ENCODE results near the gene VPS13D.

Gene VPS13D

DNA sequence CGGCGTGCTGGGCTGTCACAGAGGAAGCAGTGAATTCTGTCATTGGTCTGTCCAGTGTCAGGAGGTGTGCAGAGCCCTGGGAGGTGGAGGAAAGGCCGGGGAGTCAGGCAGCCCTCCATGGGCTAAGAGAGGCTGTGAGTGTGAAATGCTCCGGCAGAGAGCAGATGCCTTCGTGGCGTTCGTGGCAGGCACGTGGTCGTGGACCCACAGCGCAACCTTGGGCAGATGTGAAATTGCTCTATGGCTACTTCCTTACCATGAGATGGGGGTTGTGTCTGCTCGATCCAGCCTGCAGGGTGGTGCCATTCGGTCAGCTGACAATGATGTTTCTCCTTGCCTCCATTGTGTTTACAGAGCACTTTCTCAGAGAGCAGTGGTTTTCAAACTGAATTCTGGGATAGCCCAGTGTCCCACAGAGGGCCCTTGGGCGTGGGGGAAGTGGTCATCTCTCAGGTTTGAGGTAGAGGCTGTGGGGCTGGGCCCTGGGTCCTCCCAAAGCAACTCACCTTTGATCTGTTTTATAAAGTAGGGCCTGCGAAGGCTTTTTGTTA is 35.1 kb upstream of the VPS13D start:
- H3K4me3 ChIP-seq (ENCODE audit: low read length) = no peak overlapping the region
- DNase-seq (ENCODE audit: low read depth, low spot score) = no peak

DNA sequence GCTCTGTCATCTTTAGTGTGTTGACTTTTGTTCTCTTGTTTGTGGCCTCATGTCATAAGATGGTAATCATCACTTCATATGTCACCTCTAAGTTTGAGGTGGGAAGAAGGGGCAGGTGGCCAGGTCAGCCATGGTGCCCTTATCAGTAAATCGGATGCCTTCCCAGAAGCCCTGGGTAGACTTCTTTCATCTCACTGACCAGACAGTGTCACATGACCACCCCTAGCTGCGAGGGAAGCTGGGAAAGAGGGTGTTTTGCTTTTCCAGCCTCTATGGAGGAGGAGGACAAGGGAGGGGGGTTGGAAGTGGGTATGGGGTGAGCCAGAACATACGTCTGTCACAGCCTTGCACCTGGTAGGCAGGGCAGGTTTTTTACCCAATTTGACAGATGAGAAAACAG is 34.4 kb upstream of the VPS13D start:
- H3K4me3 ChIP-seq (ENCODE audit: low read length) = no peak overlapping the region
- no peak for DNase-seq (ENCODE audit: low read depth, low spot score)

DNA sequence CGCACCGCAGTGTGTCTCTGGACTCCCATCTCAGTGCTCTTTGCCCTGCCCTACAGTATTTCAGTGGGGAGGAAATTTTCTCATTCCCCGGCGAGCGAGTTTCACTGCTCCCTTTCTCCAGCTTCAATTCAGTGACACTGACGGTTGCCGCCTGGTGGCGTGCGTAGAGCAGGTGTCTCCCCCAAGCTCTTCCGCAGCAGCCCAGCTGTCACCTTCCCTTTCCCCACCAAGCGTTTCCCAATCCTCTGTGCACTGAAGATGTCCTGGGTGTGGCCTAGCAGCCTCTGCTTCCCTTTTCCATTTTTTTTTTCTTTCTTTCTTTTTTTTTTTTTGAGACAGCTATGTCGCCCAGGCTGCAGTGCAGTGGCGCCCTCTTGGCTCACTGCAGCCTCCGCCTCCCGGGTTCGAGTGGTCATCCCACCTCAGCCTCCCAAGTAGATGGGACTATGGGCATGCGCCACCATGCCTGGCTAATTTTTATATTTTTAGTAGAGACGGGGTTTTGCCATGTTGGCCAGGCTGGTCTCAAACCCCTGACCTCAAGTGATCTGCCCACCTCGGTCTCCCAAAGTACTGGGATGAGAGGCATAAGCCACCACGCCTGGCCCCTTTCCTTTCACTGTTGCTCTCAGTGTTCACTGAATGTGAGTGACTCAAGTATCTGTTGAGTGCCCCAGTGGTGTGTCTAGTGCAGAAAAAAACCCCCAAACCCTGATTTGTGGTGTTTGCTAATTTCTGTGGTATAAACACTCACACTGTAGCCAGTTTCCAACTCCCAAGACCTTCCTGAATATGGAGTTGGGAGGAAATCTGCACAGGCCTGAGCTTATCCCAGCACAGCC is 33.0 kb upstream of the VPS13D start:
- no peak for DNase-seq (ENCODE audit: low read depth, low spot score)
- no peak overlapping the region for H3K4me3 ChIP-seq (ENCODE audit: low read length)

DNA sequence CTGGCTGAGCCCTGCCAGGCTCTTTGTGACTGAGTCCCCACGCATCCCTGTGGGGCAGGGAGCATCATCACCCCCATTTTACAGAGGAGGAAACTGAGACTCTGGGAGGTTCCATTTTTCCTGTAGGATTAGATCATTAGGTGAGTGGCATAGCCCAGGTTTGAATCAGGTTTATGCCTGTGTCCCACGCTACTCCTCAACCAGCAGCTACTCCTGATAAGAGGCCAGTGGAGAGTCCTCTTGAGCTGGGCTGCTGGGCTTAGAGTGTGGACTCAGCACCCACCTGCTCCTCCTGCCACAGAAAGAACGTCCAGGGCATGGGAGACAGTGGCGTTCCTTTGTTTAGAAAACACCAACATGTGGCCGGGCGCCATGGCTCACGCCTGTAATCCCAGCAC is 32.3 kb upstream of the VPS13D start:
- no peak for DNase-seq (ENCODE audit: low read depth, low spot score)
- no peak overlapping the region for H3K4me3 ChIP-seq (ENCODE audit: low read length)

DNA sequence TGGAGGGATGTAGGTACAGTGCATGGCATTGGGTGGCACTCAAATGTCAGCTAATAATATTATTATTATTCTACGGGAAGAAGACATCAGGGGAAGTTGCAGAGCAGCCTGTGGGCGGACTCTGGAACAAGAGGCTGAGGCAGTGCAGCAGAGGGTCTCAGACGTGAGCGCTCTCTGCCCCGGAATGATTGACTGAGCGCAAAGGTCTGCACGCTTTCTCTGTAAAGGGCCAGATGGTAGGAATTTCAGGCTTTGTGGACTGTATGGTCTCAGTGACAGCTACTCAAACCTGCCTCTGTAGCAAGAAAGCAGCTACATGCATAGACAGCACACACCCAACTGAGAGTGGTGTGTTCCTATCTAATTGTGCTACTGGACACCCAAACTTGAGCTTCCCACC is 29.6 kb upstream of the VPS13D start:
- H3K4me3 ChIP-seq (ENCODE audit: low read length) = no peak overlapping the region
- DNase-seq (ENCODE audit: low read depth, low spot score) = no peak

DNA sequence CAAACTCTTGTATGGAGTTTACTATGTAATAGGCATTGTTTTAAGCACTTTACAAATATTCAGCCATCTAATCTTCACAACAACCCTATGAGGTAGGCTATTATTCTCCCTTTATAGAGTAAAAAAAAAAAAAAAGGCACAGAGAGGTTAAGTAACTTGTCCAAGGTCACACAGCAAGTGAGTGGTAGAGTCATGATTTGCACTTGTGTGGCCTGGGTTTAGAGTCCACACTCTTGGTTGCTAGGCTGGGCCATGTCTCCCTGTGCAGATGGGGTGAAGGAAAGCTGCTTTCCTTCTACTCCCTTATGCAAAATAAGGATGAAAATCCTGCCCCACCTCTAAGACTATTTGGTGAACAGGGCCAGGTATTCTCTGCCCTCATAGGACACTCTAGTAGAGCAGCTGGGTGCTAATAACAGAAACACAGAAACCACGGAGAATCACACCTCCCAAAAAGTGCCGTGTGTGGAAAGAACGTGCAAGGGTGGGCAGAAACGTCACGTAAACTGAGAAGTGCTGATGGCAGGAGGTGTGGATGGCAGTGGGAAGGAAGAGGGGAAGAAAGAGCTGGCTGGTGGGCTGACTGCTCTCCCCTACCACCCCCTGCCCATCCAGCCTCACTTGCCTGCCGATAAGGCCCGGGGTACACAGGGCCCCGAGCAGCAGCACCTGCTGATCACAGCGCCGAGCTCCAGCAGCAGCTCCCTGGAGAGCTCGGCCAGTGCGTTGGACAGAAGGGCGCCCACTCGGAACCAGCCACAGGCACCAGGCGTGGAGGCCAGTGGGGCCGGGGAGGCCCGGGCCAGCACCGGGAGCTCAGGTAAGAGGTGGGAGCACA is 28.3 kb upstream of the VPS13D start:
- no peak for DNase-seq (ENCODE audit: low read depth, low spot score)
- H3K4me3 ChIP-seq (ENCODE audit: low read length) = no peak overlapping the region

DNA sequence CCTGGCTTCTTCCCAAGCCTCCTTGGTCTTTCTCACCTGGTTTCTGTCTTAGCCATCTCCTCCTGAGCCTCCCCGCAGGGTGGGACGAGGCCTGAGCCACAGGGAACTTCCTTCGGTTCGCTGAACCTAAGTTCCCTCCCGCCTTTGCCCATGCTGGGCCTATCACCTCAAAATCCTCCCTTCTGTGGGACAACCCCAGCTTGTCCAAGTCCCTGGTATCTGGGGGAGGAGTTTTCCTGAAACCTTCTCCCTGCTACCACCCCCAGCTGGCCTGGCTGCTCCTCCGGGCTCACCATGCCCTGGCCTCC is 27.7 kb upstream of the VPS13D start:
- DNase-seq (ENCODE audit: low read depth, low spot score) = no peak
- H3K4me3 ChIP-seq (ENCODE audit: low read length) = no peak overlapping the region

DNA sequence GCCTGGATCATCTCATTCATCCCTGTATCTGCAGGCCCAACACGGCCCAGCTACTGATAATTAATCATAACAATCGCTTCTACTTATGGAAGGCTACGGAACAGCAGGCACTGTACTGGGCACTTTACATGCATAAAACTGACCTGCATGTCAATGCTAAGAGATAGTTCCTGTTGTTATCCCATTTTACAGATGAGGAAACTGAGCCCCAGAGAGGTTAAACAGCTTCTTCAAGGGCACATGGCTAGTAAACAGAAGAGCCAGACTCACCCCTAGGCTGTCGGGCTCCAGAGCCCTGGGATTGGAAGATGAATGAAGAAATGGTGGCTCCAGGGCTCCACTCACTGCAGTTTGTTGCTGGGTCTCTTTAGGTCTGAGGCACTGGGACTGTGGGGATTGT is 27.3 kb upstream of the VPS13D start:
- H3K4me3 ChIP-seq (ENCODE audit: low read length) = no peak overlapping the region
- DNase-seq (ENCODE audit: low read depth, low spot score) = no peak

DNA sequence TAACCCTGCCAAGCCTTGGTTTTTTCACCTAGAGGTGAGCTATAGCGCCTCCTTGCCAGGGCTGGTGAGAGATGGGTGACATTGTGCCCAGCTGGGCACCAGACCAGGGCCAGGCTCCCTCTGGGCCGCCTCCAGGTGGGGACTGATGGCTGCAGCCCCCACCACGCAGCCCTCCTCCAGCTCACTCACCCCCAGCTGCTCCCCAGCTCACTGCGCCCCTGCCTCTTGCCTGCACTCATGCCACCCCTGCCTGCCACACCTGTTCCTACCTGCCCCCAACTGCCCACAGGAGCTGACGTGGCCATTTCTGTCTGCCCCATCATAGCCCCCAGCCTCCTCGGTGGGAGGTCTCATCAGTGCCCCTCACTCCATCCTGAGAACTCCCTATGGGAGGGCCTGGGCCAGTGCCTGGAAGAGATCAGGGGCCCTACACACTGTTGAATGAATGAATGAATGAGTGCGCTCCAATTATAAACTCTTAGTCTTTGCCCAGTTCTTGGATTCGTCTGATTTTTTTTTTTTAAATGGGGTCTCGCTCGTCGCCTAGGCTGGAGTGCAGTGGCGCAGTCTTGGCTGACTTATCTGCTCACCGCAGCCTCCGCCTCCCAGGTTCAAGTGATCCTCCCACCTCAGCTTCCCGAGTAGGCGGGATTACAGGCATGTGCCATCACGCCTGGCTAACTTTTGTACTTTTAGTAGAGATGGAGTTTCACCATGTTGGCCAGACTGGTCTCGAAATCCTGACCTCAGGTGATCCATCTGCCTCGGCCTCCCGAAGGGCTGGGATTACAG is 26.4 kb upstream of the VPS13D start:
- no peak for DNase-seq (ENCODE audit: low read depth, low spot score)
- no peak overlapping the region for H3K4me3 ChIP-seq (ENCODE audit: low read length)

DNA sequence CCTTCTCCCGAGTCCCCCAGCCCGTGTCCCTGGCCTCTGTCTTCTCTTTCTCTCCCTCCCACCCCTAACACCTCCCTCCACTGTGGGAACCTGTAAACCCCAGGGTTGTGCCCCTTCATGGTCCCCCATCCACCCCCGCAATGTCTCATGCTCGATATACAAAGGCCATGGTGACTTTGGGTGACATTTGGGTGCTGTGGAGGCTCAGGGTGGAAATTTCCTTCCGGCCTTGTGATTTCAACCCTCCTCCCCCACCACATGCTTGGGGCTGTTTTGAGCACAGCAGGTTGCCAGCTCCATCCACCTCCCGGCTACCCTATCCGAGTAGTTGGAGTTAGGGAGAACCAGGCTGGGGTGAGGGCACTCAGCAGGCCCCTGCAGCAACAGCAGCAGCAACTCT is 25.7 kb upstream of the VPS13D start:
- H3K4me3 ChIP-seq (ENCODE audit: low read length) = no peak overlapping the region
- DNase-seq (ENCODE audit: low read depth, low spot score) = no peak

DNA sequence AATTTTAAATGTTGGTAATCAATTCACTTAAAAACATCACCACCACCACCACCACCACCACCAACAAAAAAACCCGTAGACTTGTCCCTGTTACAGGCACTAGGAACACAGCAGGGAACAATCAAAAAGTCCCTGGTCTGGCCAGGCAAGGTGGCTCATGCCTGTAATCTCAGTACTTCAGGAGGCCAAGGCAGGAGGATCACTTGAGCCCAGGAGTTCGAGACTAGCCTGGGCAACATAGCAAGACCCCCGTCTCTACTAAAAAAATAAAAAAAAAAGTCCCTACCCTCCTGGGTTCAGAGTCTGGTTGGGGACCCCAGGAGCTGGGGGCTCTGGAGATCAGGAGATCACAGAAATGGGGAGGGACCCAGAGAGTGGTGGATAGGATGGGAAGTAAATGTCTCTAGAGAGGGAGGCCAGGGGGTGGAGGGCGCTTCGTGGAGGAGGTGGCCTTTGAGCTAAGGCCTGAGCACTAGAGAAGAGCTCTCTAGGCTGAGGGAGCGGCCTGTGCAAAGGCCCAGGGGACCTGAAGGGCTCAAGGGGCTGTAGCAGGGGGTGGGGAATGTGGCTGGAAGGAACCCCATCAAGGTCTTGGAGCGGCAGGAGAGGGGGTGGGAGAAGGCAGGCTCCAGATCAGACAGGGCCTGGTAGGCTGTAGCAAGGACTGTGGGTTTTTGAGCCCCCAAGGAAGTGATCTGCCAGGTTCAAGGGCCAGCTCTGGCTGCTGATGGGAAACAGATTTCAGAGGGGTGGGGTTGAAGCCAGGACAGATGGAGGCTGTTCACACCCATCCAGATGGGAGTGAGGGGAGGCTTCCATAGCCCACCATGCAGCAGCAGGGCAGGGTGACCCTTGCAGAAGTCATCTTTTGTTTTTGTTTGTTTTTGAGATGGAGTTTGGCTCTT is 24.8 kb upstream of the VPS13D start:
- H3K4me3 ChIP-seq (ENCODE audit: low read length) = no peak overlapping the region
- no peak for DNase-seq (ENCODE audit: low read depth, low spot score)

DNA sequence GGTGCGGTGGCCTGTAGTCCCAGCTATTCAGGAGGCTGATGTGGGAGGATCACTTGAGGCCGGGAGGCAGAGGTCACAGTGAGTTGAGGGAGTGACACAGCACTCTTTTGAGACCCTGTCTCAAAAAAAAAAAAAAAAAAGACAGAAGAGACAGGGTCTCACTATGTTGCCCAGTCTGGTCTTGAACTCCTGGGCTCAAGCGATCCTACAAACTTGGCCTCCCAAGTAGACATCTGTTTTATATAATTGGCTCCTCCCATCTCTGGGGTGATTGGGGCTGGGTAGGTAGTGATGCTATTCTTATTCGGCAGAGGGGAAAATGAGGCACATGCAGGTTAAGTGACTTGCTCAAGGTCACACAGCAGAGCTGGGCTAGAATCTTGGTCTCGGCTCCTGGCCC is 23.6 kb upstream of the VPS13D start:
- no peak overlapping the region for H3K4me3 ChIP-seq (ENCODE audit: low read length)
- no peak for DNase-seq (ENCODE audit: low read depth, low spot score)

DNA sequence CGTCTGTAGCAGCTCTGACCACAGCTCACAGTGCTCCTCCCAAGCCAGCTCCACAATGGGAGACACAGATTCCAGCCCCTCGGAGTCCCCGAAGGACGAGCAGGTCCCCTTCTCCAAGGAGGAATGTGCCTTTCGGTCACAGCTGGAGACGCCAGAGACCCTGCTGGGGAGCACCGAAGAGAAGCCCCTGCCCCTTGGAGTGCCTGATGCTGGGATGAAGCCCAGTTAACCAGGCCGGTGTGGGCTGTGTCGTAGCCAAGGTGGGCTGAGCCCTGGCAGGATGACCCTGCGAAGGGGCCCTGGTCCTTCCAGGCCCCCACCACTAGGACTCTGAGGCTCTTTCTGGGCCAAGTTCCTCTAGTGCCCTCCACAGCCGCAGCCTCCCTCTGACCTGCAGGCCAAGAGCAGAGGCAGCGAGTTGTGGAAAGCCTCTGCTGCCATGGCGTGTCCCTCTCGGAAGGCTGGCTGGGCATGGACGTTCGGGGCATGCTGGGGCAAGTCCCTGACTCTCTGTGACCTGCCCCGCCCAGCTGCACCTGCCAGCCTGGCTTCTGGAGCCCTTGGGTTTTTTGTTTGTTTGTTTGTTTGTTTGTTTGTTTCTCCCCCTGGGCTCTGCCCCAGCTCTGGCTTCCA is 22.9 kb upstream of the VPS13D start:
- DNase-seq (ENCODE audit: low read depth, low spot score) = no peak
- no peak overlapping the region for H3K4me3 ChIP-seq (ENCODE audit: low read length)

DNA sequence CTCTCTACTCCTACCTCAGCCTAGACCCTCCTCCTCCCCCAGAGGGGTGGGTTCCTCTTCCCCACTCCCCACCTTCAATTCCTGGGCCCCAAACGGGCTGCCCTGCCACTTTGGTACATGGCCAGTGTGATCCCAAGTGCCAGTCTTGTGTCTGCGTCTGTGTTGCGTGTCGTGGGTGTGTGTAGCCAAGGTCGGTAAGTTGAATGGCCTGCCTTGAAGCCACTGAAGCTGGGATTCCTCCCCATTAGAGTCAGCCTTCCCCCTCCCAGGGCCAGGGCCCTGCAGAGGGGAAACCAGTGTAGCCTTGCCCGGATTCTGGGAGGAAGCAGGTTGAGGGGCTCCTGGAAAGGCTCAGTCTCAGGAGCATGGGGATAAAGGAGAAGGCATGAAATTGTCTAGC is 21.6 kb upstream of the VPS13D start:
- DNase-seq (ENCODE audit: low read depth, low spot score) = no peak
- no peak overlapping the region for H3K4me3 ChIP-seq (ENCODE audit: low read length)

DNA sequence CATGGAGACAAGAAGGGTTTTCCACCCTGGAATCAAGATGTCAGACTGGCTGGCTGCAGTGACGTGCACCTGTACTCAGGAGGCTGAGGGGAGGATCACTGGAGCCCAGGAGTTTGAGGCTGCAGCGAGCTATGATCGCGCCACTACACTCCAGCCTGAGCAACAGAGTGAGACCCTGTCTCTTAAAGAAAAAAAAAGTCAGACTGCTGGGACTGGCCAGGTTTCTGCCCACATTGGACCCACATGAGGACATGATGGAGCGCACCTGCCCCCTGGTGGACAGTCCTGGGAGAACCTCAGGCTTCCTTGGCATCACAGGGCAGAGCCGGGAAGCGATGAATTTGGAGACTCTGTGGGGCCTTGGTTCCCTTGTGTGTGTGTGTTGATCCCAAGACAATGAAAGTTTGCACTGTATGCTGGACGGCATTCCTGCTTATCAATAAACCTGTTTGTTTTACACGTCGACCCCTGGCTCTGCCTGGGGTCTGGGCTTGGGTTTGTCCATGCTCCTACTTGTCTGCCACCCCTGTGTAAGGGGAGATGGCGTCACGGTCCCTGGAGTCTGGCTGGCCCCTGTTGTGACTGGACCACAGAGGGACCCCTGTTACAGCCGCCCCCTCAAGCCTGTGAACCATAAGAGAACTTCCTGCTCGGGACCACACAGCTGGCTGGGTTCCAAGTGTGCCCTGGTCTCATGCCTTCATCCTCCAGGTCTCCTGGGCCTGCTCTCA is 20.9 kb upstream of the VPS13D start:
- no peak overlapping the region for H3K4me3 ChIP-seq (ENCODE audit: low read length)
- DNase-seq (ENCODE audit: low read depth, low spot score) = peak; percentile 45

DNA sequence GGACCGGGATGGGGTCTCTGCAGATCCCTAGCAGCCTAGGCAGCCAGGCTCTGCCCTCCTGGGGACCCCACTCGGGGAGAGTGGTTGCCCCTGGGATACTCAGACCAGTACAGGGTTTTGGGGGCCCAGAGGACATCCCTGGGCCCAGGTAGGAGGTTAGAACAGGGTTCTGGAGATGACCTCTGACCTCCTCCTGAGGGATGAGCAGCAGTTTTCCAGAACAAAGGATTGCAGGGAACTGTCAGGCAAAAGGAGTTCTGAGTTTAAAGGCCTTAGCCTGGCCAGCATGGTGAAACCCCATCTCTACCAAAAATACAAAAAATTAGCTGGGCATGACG is 20.4 kb upstream of the VPS13D start:
- H3K4me3 ChIP-seq (ENCODE audit: low read length) = no peak overlapping the region
- no peak for DNase-seq (ENCODE audit: low read depth, low spot score)

DNA sequence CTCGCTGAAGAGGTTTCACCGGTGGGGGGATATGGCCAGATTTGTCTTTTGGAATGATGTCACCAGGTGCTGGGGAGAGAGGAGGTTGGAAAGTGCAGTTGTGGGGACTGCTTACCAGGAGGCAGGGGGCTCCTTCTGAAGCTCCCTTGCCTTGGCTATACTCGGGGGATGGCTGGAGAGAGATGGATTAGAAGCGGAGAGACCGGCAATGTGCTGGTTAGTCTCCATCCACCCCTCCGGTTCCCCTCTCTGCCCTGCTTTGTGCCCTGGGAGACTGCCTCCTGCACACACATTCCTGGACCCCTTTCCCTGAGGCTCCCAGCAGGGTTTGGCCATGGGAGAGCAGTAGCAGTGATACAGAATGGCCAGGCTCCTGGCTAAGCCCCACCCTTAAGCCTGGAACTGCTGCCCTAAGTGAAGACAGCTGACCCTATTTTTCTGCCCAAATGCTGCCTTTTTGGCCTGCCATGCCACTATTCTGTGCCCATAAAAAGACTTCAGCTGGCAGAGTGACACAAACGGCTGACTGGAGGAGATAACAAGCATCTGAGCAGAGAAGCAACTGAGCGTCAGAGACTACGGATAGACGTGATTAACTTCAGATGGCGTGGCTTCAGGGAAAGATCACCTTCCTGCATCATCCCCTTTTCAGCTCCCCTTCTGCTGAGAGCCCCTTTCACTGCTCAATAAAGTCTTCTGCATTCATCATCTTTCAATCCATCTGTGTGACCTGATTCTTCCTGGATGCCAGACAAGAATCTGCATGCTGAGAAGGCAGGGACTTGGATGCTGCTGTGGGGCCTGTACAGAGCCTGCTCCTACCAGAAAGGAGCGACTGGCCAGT is 14.5 kb upstream of the VPS13D start:
- DNase-seq (ENCODE audit: low read depth, low spot score) = no peak
- H3K4me3 ChIP-seq (ENCODE audit: low read length) = no peak overlapping the region

Data from Jurkat, Clone E6-1 (cell line).